H1 (cell line): ENCODE results near the gene CORO1C. TPM values are rescaled to one million over a fixed set of nuclear protein-coding genes. Genes with fewer than 3 reads are reported as not detected.

Source experiments
- ASH2L ChIP-seq: fragments of 200-600, 300-600 bp; sonication (generic); IDR thresholded peaks from one replicate; pipeline ENCODE4 v1.7.1; 2017; ENCODE audit warnings: low read length
- CEBPB ChIP-seq: IDR thresholded peaks from 2 replicates; pipeline ENCODE4 v1.6.1; 2012; ENCODE audit warnings: low read depth, low read length
- SIRT6 ChIP-seq: IDR thresholded peaks from one replicate; pipeline ENCODE4 v1.7.1; 2012; ENCODE audit warnings: low read length, inconsistent platforms
- SIX5 ChIP-seq: IDR thresholded peaks from 2 replicates; pipeline ENCODE4 v1.6.1; 2011; ENCODE audit warnings: mild to moderate bottlenecking, low read depth, low read length
- ZNF274 ChIP-seq: IDR thresholded peaks from 2 replicates; pipeline ENCODE4 v1.7.0; 2012; ENCODE audit warnings: low read length, borderline replicate concordance; ENCODE audit errors: extremely low read depth
- polyA plus RNA-seq, 7 experiments: library from polyadenylated mRNA; depleted of rRNA in 3 of 7; stranded (reverse) in 5 of 7; unstranded in 2 of 7; fragments of >200 nt in 5 of 7; fragments of 200-250 nt in 2 of 7; gene quantifications; 1 replicate in 5 of 7; 2 replicates in 1 of 7; 4 replicates in 1 of 7; pipeline versions ENCODE4 v1.2.1 to v1.2.3, GENCODE V29; 2011 to 2013; ENCODE audit warnings: missing spikeins in 2 of 7, mixed read lengths in 2 of 7
- total RNA-seq: library from RNA; stranded (reverse); fragmentation: NEBNext Ultra II Directional; extraction: Animal tissue kit (Norgen Biotek cat#: 25700); gene quantifications from 2 replicates; pipeline ENCODE4 v1.2.1, GENCODE V29; 2021

CORO1C gene
- total and polyA plus RNA-seq, 2 of the 8 experiments (the other 6 are each of a cell fraction or from before 2014, with no cell fraction given): 72.7 to 120 TPM

DNA sequence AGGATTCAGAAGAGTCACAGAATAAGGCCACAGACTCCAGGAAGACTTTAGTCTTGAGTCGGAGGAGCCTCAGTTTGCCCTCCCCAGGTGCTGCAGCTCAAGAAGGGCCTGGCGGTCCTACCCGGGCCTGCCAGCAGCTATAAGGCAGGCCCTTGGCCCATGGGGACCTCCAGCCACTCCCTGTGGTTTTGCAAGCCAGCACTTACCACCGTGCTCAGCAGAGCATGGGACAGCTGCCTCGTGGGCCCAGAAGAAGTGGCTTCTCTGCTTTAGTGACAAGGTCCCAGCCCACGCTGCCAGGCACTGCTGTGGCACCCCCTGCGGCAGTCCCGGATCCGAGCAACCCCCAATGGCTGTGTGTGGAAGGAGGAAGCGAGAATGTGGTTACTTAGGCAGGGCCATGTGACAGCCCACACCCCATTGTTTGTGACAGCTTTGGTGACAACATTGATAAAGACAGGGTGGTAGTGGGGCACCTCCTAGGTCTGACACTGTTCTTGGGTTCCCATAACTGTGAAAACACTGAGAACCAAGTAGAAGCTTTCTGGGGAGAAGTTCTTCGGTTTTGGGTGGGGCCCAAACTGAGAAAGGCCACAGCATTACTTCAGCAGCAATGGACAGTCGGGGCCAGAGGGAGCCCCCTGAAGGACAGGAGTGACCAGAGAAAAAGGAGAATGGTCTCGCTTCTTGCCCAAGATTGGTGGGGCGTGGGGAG is 97.6 kb downstream of the CORO1C start, which contains the start of gene SELPLG (continued):
- TF ChIP-seq CEBPB (no peak), ZNF274 (no peak), SIX5 (no peak), ASH2L (no peak), SIRT6 (no peak)
